ENCODE results near the gene NXN.

The NXN gene

DNA sequence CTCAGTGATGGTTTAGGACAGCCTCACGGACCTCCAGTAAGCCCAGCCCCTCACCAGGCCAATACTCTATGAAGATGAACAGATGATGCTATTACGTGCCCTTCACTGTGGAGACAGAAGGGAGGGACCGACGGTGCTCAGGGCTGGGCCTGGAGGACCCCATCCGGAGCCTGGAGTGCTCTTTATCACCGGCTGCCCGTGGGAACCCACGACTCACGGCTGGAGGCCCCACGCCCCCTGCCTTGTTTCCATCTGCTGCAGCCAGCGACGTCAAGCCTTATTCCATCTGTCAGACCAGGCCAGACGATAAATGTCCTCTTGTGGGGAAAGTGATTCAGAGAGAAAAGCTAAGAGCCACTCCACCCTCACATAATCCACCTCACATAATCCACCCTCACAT, 13.4 kb upstream of the NXN start:
- H3K4me1 ChIP-seq (ENCODE audit: control insufficient read depth, insufficient read depth, low read length): peaks cover 3% of the 10 kb centered on the region
- H3K27me3 ChIP-seq (ENCODE audit: control insufficient read depth, insufficient read depth, low read length): no peaks in the 10 kb centered on the region
- no peak overlapping the region for H3K4me2 ChIP-seq (ENCODE audit: low read length)
- H3K36me3 ChIP-seq (ENCODE audit: insufficient read depth, low read length): no peaks in the 10 kb centered on the region
- H3K4me3 ChIP-seq (ENCODE audit: low read length): no peak overlapping the region
- no peaks in the 10 kb centered on the region for H3K9me3 ChIP-seq (replicated peaks; ENCODE audit: low read length)
- H3K9ac ChIP-seq (ENCODE audit: low read depth, low read length): no peak overlapping the region

- no peaks in the 10 kb centered on the region for H3K27me3 ChIP-seq (ENCODE audit: control insufficient read depth, insufficient read depth, low read length)
- no peak overlapping the region for H3K4me3 ChIP-seq (ENCODE audit: low read length)
- H3K4me2 ChIP-seq (ENCODE audit: low read length): no peak overlapping the region
- no peaks in the 10 kb centered on the region for H3K4me1 ChIP-seq (ENCODE audit: control insufficient read depth, insufficient read depth, low read length)
- no peaks in the 10 kb centered on the region for H3K9me3 ChIP-seq (replicated peaks; ENCODE audit: low read length)
- H3K9ac ChIP-seq (ENCODE audit: low read depth, low read length): no peak overlapping the region
- H3K36me3 ChIP-seq (ENCODE audit: insufficient read depth, low read length): no peaks in the 10 kb centered on the region
Measured at GRCh38 chr17:988561-988960, 9.0 kb upstream of the NXN start.

- H3K9me3 ChIP-seq (replicated peaks; ENCODE audit: low read length): no peaks in the 10 kb centered on the region
- H3K4me2 ChIP-seq (ENCODE audit: low read length): no peak overlapping the region
- no peaks in the 10 kb centered on the region for H3K4me1 ChIP-seq (ENCODE audit: control insufficient read depth, insufficient read depth, low read length)
- no peak overlapping the region for H3K9ac ChIP-seq (ENCODE audit: low read depth, low read length)
- H3K36me3 ChIP-seq (ENCODE audit: insufficient read depth, low read length): no peaks in the 10 kb centered on the region
- no peaks in the 10 kb centered on the region for H3K27me3 ChIP-seq (ENCODE audit: control insufficient read depth, insufficient read depth, low read length)
- H3K4me3 ChIP-seq (ENCODE audit: low read length): no peak overlapping the region
Measured at GRCh38 chr17:987931-988330, 8.4 kb upstream of the NXN start.

- H3K4me2 ChIP-seq (ENCODE audit: low read length): no peak overlapping the region
- H3K9ac ChIP-seq (ENCODE audit: low read depth, low read length): no peak overlapping the region
- no peaks in the 10 kb centered on the region for H3K36me3 ChIP-seq (ENCODE audit: insufficient read depth, low read length)
- H3K9me3 ChIP-seq (replicated peaks; ENCODE audit: low read length): no peaks in the 10 kb centered on the region
- H3K4me3 ChIP-seq (ENCODE audit: low read length): no peak overlapping the region
- no peaks in the 10 kb centered on the region for H3K27me3 ChIP-seq (ENCODE audit: control insufficient read depth, insufficient read depth, low read length)
- H3K4me1 ChIP-seq (ENCODE audit: control insufficient read depth, insufficient read depth, low read length): no peaks in the 10 kb centered on the region
Measured at GRCh38 chr17:986322-986929, 6.8 kb upstream of the NXN start.

DNA sequence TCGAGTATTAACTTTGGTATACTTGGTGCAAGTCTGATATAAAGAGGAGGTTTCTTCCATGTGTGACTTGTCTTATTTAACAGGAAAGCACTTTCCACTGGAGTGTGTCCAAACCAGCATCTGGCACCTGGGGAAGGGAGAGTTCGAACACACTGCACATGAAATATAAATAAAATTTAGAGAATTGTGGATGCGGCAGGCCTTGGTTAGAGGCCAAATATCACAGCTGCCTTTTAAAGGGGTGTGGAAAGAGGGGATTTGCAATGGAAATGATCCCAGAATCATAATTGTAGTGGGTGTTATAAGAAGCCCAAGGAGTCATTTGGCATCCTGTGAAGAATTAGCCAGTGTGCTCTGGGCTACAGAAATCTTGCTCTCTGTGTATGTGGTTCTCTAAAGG, 4.3 kb upstream of the NXN start:
- Histone ChIP-seq H3K9me3 (replicated peaks; ENCODE audit: low read length) (no peaks in the 10 kb centered on the region), H3K4me1 (ENCODE audit: control insufficient read depth, insufficient read depth, low read length) (peaks cover 3% of the 10 kb centered on the region), H3K27me3 (ENCODE audit: control insufficient read depth, insufficient read depth, low read length) (no peaks in the 10 kb centered on the region), H3K9ac (ENCODE audit: low read depth, low read length) (no peak overlapping the region), H3K36me3 (ENCODE audit: insufficient read depth, low read length) (no peaks in the 10 kb centered on the region), H3K4me2 (ENCODE audit: low read length) (no peak overlapping the region), H3K4me3 (ENCODE audit: low read length) (no peak overlapping the region)

DNA sequence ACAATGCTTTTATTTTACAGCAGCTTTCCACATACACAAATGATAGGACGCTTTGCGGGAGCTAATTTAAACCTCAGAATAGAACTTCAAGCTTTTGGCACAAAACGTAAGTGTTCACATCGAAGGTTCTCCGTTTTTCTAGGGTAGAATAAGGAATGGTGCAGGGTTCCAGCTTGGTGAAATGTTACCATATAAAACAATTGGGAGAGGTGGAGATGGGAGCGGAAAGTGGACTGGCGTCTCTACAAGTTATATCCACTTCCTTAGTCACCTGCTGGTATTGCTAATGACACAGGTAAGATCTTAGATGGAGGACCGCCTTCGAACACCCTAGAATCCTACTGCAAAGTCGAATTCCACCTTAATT, 1.7 kb upstream of the NXN start:
- Histone ChIP-seq H3K36me3 (ENCODE audit: insufficient read depth, low read length) (no peaks in the 10 kb centered on the region), H3K9ac (ENCODE audit: low read depth, low read length) (no peak overlapping the region)

DNA sequence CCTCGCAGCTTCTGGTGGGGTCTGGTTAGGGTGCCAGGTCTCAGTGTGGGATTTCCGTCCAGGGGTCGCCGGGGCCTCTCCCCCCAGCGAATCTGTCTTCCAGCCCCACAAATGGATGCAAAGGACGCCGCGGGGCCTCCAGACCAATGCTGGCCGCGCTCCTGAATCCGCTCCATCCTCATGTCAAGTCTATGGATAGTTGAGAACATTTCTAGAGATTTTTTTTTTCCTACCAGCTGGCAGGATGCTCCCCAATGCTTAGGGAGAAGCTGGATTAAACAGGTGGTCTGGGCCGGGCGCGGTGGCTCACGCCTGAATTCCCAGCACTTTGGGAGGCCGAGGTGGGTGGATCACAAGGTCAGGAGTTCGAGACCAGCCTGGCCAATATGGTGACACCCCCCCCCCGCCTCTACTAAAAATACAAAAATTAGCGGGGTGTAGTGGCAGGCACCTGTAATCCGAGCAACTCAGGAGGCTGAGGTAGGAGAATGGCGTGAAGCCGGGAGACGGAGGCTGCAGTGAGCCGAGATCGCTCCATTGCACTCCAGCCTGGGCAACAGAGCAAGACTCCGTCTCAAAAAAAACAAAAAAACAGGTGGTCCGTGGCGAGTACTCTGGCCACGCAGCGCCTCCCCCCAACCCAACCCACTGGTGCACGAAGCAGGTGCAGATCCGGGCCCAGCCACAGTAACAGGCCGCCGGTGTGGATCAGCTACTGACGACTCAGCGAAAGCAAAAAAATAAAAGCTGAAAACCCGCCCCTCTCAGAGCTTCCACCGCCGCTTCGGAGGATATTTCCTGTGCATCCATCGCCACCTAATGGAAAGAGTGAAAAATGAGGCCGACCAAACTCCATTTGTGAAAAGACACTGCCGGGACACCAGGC, 1.1 kb upstream of the NXN start:
- Histone ChIP-seq H3K4me2 (ENCODE audit: low read length) (peak overlapping the region; percentile 83), H3K27me3 (ENCODE audit: control insufficient read depth, insufficient read depth, low read length) (peaks cover 12% of the 10 kb centered on the region), H3K36me3 (ENCODE audit: insufficient read depth, low read length) (no peaks in the 10 kb centered on the region), H3K4me3 (ENCODE audit: low read length) (peak overlapping the region; percentile 88), H3K9ac (ENCODE audit: low read depth, low read length) (peak overlapping the region; percentile 54), H3K4me1 (ENCODE audit: control insufficient read depth, insufficient read depth, low read length) (peaks cover 7% of the 10 kb centered on the region), H3K9me3 (replicated peaks; ENCODE audit: low read length) (no peaks in the 10 kb centered on the region)

More for the DNA sequence above, 1.7 kb upstream of the NXN start:
- H3K27me3 ChIP-seq (ENCODE audit: control insufficient read depth, insufficient read depth, low read length): peaks cover 10% of the 10 kb centered on the region
- peak overlapping the region; percentile 29 for H3K4me2 ChIP-seq (ENCODE audit: low read length)
- H3K4me3 ChIP-seq (ENCODE audit: low read length): no peak overlapping the region
- peaks cover 7% of the 10 kb centered on the region for H3K4me1 ChIP-seq (ENCODE audit: control insufficient read depth, insufficient read depth, low read length)
- no peaks in the 10 kb centered on the region for H3K9me3 ChIP-seq (replicated peaks; ENCODE audit: low read length)

GRCh38 chr17:979212-979538, 401 bp downstream of the NXN start:
- Histone ChIP-seq H3K9me3 (replicated peaks; ENCODE audit: low read length) (no peaks in the 10 kb centered on the region), H3K9ac (ENCODE audit: low read depth, low read length) (peak overlapping the region; percentile 65), H3K4me1 (ENCODE audit: control insufficient read depth, insufficient read depth, low read length) (peaks cover 7% of the 10 kb centered on the region), H3K27me3 (ENCODE audit: control insufficient read depth, insufficient read depth, low read length) (peaks cover 16% of the 10 kb centered on the region), H3K4me2 (ENCODE audit: low read length) (peak overlapping the region; percentile 92), H3K36me3 (ENCODE audit: insufficient read depth, low read length) (no peaks in the 10 kb centered on the region), H3K4me3 (ENCODE audit: low read length) (peak overlapping the region; percentile 88)

GRCh38 chr17:978103-979093, 1.2 kb downstream of the NXN start:
- Histone ChIP-seq H3K9ac (ENCODE audit: low read depth, low read length) (peak overlapping the region; percentile 44), H3K36me3 (ENCODE audit: insufficient read depth, low read length) (no peaks in the 10 kb centered on the region), H3K9me3 (replicated peaks; ENCODE audit: low read length) (no peaks in the 10 kb centered on the region), H3K4me1 (ENCODE audit: control insufficient read depth, insufficient read depth, low read length) (peaks cover 7% of the 10 kb centered on the region), H3K4me3 (ENCODE audit: low read length) (peak overlapping the region; percentile 72), H3K27me3 (ENCODE audit: control insufficient read depth, insufficient read depth, low read length) (peaks cover 16% of the 10 kb centered on the region), H3K4me2 (ENCODE audit: low read length) (peak overlapping the region; percentile 88)

GRCh38 chr17:977166-977565, 2.4 kb downstream of the NXN start:
- Histone ChIP-seq H3K4me3 (ENCODE audit: low read length) (no peak overlapping the region), H3K9ac (ENCODE audit: low read depth, low read length) (no peak overlapping the region), H3K27me3 (ENCODE audit: control insufficient read depth, insufficient read depth, low read length) (peaks cover 16% of the 10 kb centered on the region), H3K4me1 (ENCODE audit: control insufficient read depth, insufficient read depth, low read length) (peaks cover 7% of the 10 kb centered on the region), H3K9me3 (replicated peaks; ENCODE audit: low read length) (no peaks in the 10 kb centered on the region), H3K36me3 (ENCODE audit: insufficient read depth, low read length) (no peaks in the 10 kb centered on the region), H3K4me2 (ENCODE audit: low read length) (no peak overlapping the region)

DNA sequence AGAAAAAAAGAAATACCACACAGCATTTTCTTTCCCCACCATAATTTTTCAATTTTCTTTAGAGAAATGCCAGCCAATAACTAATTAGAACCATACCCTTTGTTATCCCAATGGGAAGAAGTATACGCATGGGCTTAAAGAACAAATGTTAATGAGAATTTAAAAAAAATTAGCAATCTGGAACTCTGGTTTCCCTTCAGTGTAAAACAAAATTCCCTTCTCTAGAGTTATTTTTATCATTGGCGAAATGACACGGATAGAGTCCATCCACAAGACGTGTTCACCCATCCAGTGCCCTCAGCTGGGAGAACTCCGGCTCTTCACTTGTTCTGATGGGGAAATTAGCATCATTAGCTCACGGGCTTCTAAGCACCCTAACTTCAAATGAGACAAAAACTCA, 3.3 kb downstream of the NXN start:
- peaks cover 7% of the 10 kb centered on the region for H3K4me1 ChIP-seq (ENCODE audit: control insufficient read depth, insufficient read depth, low read length)
- no peaks in the 10 kb centered on the region for H3K9me3 ChIP-seq (replicated peaks; ENCODE audit: low read length)
- no peaks in the 10 kb centered on the region for H3K36me3 ChIP-seq (ENCODE audit: insufficient read depth, low read length)
- H3K27me3 ChIP-seq (ENCODE audit: control insufficient read depth, insufficient read depth, low read length): peaks cover 16% of the 10 kb centered on the region
- no peak overlapping the region for H3K4me2 ChIP-seq (ENCODE audit: low read length)
- no peak overlapping the region for H3K9ac ChIP-seq (ENCODE audit: low read depth, low read length)
- no peak overlapping the region for H3K4me3 ChIP-seq (ENCODE audit: low read length)

Measured in skeletal muscle satellite cell (primary cell).